GM19043 (cell line): ENCODE data around the gene ANO8.
"Not testable (repeated sequence)": the region's sequence is repeated elsewhere in the genome, so short reads cannot be mapped to it uniquely, and the experiment has no call there.

Source experiments
- ATAC-seq: cut with Tn5 transposase; IDR thresholded peaks from one replicate; pipeline ENCODE4 v1.9.1; 2021; ENCODE audit warnings: low read depth; ENCODE audit not compliant: unreplicated experiment

ANO8 gene

DNA sequence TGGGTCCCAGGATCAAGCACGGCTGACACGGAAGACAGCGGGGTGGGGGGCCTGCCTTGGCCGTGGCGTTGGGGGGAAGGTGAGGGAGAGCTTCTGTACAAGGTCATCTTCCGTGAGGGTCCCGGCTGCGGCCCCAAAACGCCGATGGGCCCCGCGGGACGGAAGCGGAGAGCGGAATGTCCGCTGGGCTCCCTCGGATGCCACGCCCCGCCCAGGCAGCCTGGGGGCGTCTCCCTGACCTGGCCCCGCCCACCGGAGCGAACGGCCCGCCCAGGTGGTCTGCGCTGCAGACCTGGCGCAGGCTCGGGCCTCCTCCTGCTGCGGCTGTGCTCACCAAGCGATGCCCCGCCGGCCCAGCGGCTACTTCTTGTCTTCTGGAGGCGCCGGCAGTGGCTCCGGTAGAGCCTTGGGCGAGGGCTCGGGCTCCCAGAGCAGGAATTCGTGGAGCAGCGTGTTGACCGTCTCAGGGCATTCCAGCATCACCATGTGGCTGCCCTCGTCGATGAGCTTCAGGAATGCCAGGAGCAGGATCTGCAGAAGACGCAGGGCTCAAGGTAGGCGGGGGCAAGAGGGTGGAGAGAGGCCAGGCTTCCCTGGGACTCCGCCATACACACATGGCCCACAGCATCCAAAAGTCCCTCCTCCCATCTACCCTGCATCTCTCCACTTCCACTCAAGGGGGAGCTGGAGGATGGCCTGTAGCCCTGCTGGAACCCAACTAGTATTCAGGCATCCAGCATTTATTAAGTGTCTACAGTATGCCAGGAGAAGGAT is 42.2 kb downstream of the ANO8 start:
- ATAC-seq: peak; percentile 71

DNA sequence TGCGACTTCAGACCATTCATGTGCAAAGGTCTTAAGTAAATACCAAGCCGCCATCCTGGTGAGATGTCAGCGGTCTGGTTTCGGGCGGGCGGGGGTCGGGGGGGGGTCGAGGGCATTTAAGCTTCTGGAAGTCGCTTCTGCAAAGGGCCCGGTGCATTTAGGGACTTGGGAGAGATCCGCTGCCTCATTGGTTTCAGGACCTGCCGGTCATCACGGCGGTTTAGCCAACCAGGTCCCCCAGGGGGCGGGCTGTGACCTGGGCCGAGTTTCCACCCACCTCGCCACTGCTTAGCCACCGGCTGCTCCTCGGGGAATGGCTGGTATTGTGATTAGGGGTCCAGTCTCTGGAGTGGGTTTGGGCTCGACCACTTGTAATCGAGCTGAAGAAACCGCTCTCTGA is 45.2 kb downstream of the ANO8 start:
- ATAC-seq: no peak

DNA sequence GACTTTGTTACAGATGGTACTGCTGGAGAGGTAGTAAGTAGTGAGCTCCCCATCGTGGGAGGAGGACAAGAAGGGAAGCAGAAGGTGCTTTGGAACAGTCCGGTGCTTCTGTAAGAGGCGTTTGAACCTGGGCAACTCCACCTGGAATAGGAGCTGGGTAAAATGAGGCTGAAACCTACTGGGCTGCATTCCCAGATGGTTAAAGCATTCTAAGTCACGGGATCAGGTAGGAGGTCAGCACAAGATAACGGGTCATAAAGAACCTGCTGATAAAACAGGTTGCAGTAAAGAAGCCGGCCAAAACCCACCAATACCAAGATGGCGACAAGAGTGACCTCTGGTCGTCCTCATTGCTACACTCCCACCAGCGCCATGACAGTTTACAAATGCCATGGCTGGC is 47.9 kb downstream of the ANO8 start:
- ATAC-seq: no peak

DNA sequence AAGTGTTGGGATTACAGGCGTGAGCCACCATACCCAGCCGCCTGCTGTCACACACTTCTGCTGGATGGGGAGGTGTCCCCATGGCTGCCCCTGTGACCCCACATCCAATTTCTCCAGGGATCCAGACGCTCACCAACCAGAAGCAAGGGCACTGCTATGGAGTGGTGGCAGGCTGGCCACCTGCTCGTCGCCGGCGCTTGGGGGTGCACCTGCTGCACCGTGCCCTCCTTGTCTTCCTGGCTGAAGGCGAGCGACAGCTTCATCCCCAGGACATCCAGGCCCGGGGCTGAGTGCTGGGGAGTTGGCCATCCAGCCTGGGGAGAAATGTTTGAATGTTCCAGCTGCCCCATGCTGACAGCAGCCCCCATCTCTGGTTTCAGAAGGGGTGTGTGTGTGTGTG is 48.4 kb downstream of the ANO8 start:
- ATAC-seq: no peak

DNA sequence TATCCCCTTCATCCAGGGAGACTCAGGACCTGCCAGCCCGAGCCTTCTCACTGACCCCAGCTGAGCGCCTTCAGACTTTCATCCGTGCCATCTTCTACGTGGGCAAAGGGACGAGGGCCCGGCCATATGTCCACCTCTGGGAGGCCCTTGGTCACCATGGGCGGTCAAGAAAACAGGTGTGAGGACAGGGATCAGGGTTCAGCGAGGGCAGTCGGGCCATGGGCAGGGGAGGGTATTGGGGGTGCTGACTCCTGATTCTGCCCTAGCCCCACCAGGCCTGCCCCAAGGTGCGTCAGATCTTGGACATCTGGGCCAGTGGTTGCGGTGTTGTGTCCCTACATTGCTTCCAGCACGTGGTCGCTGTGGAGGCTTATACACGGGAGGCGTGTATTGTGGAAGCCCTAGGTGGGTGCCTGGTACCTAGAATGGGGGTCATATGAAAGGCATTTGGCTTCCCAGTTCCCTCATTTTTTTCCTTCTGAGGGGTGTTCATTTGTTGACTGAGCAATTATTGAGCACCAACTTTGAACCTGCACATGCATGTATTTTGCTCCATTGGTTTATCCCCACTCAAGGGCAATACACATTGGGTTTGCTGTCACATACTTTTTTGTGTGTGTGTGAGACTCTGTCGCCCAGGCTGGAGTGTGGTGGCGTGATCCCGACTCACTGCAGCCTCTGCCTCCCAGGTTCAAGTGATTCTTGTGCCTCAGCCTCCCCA is 49.1 kb downstream of the ANO8 start:
- ATAC-seq: no peak

- ATAC-seq: no peak
Observed at GRCh38 chr19:17283504-17283996, 51.1 kb downstream of the ANO8 start.

DNA sequence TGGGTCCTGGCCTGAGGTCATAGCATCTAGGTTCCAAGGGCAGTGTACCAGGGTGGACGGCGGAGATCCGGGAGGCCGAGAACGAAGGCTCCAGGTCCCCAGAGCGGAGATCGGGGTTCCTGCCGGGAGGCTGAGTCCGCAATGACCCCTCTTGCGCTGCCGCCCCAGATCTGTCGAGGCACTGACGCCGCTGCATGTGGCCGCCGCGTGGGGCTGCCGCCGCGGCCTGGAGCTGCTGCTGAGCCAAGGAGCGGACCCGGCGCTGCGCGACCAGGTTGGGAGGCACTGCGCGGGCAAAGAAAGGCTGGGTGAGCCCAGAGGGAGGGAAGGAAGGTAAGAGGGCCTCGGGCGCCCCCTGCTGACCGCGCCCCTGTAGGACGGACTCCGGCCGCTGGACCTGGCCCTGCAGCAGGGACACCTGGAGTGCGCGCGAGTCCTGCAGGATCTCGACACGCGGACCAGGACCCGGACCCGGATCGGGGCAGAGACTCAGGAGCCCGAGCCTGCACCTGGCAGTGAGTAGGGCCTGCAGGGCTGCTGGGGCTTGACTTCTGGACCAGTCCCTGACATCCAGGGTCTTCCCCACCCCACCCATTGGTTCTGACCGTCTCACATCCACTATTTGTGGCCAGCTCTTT is 52.0 kb downstream of the ANO8 start:
- peak; percentile 70 for ATAC-seq

DNA sequence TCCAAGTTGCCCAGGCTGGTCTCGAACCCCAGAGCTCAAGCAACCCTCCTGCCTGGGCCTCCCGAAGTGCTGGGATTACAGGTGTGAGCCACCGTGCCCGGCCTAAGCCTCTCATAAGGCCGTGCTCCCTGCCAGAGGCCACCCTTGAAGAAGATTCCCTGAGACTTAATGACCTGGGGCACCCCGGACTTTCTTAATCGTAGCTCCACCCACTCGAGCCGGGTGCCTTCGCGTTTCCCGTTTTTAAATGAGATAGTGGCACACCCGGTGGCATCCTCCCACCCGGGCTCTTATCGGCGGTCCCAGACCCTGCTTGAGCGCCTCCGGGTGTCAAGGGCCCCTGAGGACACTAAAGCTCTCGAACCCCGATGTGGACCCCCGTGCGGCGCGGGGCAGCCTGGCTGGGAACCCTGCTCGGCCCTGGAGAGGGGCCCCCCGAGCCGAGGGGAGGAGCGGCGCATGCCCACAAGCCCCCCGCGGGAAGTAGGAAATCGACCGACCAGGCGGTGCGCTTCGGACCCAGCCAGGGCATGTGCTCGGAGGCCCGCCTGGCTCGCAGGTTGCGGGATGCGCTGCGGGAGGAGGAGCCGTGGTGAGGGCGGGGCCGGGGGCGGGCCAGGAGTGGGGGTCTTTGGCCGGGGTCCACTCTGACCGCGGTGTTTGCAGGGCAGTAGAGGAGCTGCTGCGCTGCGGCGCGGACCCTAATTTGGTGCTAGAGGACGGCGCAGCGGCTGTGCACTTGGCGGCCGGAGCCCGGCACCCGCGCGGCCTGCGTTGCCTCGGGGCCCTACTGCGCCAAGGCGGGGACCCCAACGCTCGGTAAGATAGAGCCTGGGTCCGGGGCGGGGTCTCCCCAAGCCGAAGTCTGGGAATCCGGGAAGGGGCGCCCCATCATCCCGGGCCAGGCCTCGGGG is 53.0 kb downstream of the ANO8 start, which contains the start of gene ANKLE1:
TSS of gene ANKLE1 (plus strand) at position 511 of the 914 bp plus-strand sequence. CDS start at position 531, 20 bp downstream.
- no peak for ATAC-seq

DNA sequence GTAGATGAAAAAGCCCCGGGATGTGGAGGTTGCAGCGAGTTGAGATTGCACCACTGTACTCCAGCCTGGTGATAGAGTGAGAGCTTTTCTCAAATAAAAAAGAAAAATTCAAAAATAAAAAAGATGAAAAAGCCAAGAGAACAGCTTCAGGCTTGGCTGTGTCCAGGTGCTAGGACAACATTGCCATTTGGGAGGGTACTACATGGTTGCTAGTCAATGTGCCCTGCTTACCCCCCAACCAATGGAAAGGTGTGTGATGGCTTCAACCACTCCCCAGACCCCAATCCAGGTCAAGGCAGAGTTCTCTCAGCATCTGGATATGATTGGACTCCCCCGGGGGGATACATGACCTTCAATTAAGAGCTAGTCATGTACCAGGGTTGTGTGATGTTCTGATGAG is 55.2 kb downstream of the ANO8 start:
- no peak for ATAC-seq

GRCh38 chr19:17275441-17276175 is 59.0 kb downstream of the ANO8 start:
- no peak for ATAC-seq

DNA sequence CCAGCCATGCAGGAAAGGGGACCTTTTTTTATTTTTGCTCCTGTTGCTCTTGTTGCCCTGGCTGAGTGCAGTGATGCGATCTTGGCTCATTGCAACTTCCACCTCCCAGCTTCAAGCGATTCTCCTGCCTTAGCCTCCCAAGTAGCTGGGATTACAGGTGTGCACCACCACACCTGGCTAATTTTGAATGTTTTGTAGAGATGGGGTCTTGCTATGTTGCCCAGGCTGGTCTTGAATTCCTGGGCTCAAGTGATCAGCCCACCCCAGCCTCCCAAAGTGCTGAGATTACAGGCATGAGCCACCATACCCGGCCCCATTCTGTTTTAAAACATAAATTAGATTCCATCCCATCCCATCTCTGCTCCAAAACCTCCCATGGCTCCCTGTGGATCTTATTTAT is 59.8 kb downstream of the ANO8 start:
- not testable (repeated sequence) for ATAC-seq
